ENCODE data around the gene ARHGAP30.
"Not testable (repeated sequence)": the region's sequence is repeated elsewhere in the genome, so short reads cannot be mapped to it uniquely, and the experiment has no call there.

The ARHGAP30 gene

GRCh38 chr1:161021970-161022353 lies 47.7 kb downstream of the ARHGAP30 start:
- Histone ChIP-seq H3K4me3 (ENCODE audit: insufficient read depth, low read depth, low read length) (no peak overlapping the region), H3K27ac (ENCODE audit: insufficient read depth, low read depth, low read length, poor library complexity, severe bottlenecking) (no peak overlapping the region), H3K4me1 (ENCODE audit: control insufficient read depth, insufficient read depth, low read length) (peaks cover 6% of the 10 kb centered on the region), H3K36me3 (ENCODE audit: control insufficient read depth, insufficient read depth, low read length) (no peaks in the 10 kb centered on the region), H3K9me3 (ENCODE audit: control insufficient read depth, low read length) (no peaks in the 10 kb centered on the region), H3K27me3 (ENCODE audit: control insufficient read depth, insufficient read depth, low read length, poor library complexity, severe bottlenecking) (no peaks in the 10 kb centered on the region)
- WGBS, 2 experiments, result 86 to 99% methylated on average over 1 to 2 of the region's 2 CpGs

GRCh38 chr1:161021165-161021969 lies 48.3 kb downstream of the ARHGAP30 start:
- Histone ChIP-seq H3K4me3 (ENCODE audit: insufficient read depth, low read depth, low read length) (peak overlapping the region; percentile 78), H3K27ac (ENCODE audit: insufficient read depth, low read depth, low read length, poor library complexity, severe bottlenecking) (no peak overlapping the region), H3K9me3 (ENCODE audit: control insufficient read depth, low read length) (no peaks in the 10 kb centered on the region), H3K27me3 (ENCODE audit: control insufficient read depth, insufficient read depth, low read length, poor library complexity, severe bottlenecking) (no peaks in the 10 kb centered on the region), H3K36me3 (ENCODE audit: control insufficient read depth, insufficient read depth, low read length) (no peaks in the 10 kb centered on the region), H3K4me1 (ENCODE audit: control insufficient read depth, insufficient read depth, low read length) (peaks cover 6% of the 10 kb centered on the region)
- WGBS, 2 experiments, result 15 to 16% methylated on average over 34 of the region's 34 CpGs

- no peaks in the 10 kb centered on the region for H3K9me3 ChIP-seq (ENCODE audit: control insufficient read depth, low read length)
- peaks cover 6% of the 10 kb centered on the region for H3K4me1 ChIP-seq (ENCODE audit: control insufficient read depth, insufficient read depth, low read length)
- WGBS, 2 experiments, result 0 to 1% methylated on average over 36 of the region's 36 CpGs
- no peaks in the 10 kb centered on the region for H3K27me3 ChIP-seq (ENCODE audit: control insufficient read depth, insufficient read depth, low read length, poor library complexity, severe bottlenecking)
- peak within 1 kb of the TSS; percentile 78 for H3K4me3 ChIP-seq (ENCODE audit: insufficient read depth, low read depth, low read length)
- H3K27ac ChIP-seq (ENCODE audit: insufficient read depth, low read depth, low read length, poor library complexity, severe bottlenecking), result peak within 1 kb of the TSS; percentile 77
- H3K36me3 ChIP-seq (ENCODE audit: control insufficient read depth, insufficient read depth, low read length), result no peaks in the 10 kb centered on the region
These were observed 49.1 kb downstream of the ARHGAP30 start, which contains the start of gene F11R for GRCh38 chr1:161020509-161021164. F11R (minus strand) TSS chr1:161021152; CDS start chr1:161021073, 79 bp downstream.

- Histone ChIP-seq H3K4me1 (ENCODE audit: control insufficient read depth, insufficient read depth, low read length) (peaks cover 6% of the 10 kb centered on the region), H3K36me3 (ENCODE audit: control insufficient read depth, insufficient read depth, low read length) (no peaks in the 10 kb centered on the region), H3K9me3 (ENCODE audit: control insufficient read depth, low read length) (no peaks in the 10 kb centered on the region), H3K27ac (ENCODE audit: insufficient read depth, low read depth, low read length, poor library complexity, severe bottlenecking) (no peak overlapping the region), H3K27me3 (ENCODE audit: control insufficient read depth, insufficient read depth, low read length, poor library complexity, severe bottlenecking) (no peaks in the 10 kb centered on the region), H3K4me3 (ENCODE audit: insufficient read depth, low read depth, low read length) (peak overlapping the region; percentile 78)
- WGBS, 2 experiments, result 5 to 8% methylated on average over 10 of the region's 10 CpGs
These were observed 49.8 kb downstream of the ARHGAP30 start for GRCh38 chr1:161019751-161020495.

GRCh38 chr1:161019111-161019660 lies 50.5 kb downstream of the ARHGAP30 start:
- WGBS, 2 experiments, result 91 to 93% methylated on average over 14 to 15 of the region's 15 CpGs
- not testable (repeated sequence) for H3K4me3 ChIP-seq (ENCODE audit: insufficient read depth, low read depth, low read length); H3K27ac ChIP-seq (ENCODE audit: insufficient read depth, low read depth, low read length, poor library complexity, severe bottlenecking); H3K9me3 ChIP-seq (ENCODE audit: control insufficient read depth, low read length); H3K4me1 ChIP-seq (ENCODE audit: control insufficient read depth, insufficient read depth, low read length); H3K36me3 ChIP-seq (ENCODE audit: control insufficient read depth, insufficient read depth, low read length); H3K27me3 ChIP-seq (ENCODE audit: control insufficient read depth, insufficient read depth, low read length, poor library complexity, severe bottlenecking)

GRCh38 chr1:161018631-161018930 lies 51.1 kb downstream of the ARHGAP30 start:
- H3K4me3 ChIP-seq (ENCODE audit: insufficient read depth, low read depth, low read length), result no peak overlapping the region
- WGBS, 2 experiments, result 92 to 93% methylated on average over 1 of the region's 1 CpG
- H3K9me3 ChIP-seq (ENCODE audit: control insufficient read depth, low read length), result no peaks in the 10 kb centered on the region
- no peaks in the 10 kb centered on the region for H3K27me3 ChIP-seq (ENCODE audit: control insufficient read depth, insufficient read depth, low read length, poor library complexity, severe bottlenecking)
- H3K36me3 ChIP-seq (ENCODE audit: control insufficient read depth, insufficient read depth, low read length), result no peaks in the 10 kb centered on the region
- H3K4me1 ChIP-seq (ENCODE audit: control insufficient read depth, insufficient read depth, low read length), result peaks cover 6% of the 10 kb centered on the region
- H3K27ac ChIP-seq (ENCODE audit: insufficient read depth, low read depth, low read length, poor library complexity, severe bottlenecking), result no peak overlapping the region

- Histone ChIP-seq H3K36me3 (ENCODE audit: control insufficient read depth, insufficient read depth, low read length) (no peaks in the 10 kb centered on the region), H3K9me3 (ENCODE audit: control insufficient read depth, low read length) (no peaks in the 10 kb centered on the region), H3K4me3 (ENCODE audit: insufficient read depth, low read depth, low read length) (no peak overlapping the region), H3K4me1 (ENCODE audit: control insufficient read depth, insufficient read depth, low read length) (peaks cover 6% of the 10 kb centered on the region), H3K27me3 (ENCODE audit: control insufficient read depth, insufficient read depth, low read length, poor library complexity, severe bottlenecking) (no peaks in the 10 kb centered on the region), H3K27ac (ENCODE audit: insufficient read depth, low read depth, low read length, poor library complexity, severe bottlenecking) (no peak overlapping the region)
- WGBS, 2 experiments, result 81 to 86% methylated on average over 5 of the region's 5 CpGs
These were observed 51.7 kb downstream of the ARHGAP30 start for GRCh38 chr1:161017756-161018630.

- H3K4me3 ChIP-seq (ENCODE audit: insufficient read depth, low read depth, low read length); H3K27ac ChIP-seq (ENCODE audit: insufficient read depth, low read depth, low read length, poor library complexity, severe bottlenecking); H3K27me3 ChIP-seq (ENCODE audit: control insufficient read depth, insufficient read depth, low read length, poor library complexity, severe bottlenecking); H3K36me3 ChIP-seq (ENCODE audit: control insufficient read depth, insufficient read depth, low read length); H3K4me1 ChIP-seq (ENCODE audit: control insufficient read depth, insufficient read depth, low read length); H3K9me3 ChIP-seq (ENCODE audit: control insufficient read depth, low read length): not testable (repeated sequence)
- WGBS, 2 experiments, result 68 to 70% methylated on average over 3 to 6 of the region's 7 CpGs
These were observed 52.5 kb downstream of the ARHGAP30 start for GRCh38 chr1:161017181-161017580.

GRCh38 chr1:161016683-161017082 lies 53.0 kb downstream of the ARHGAP30 start:
- 93 to 95% methylated on average over 1 of the region's 1 CpG for WGBS, 2 experiments
- H3K4me3 ChIP-seq (ENCODE audit: insufficient read depth, low read depth, low read length); H3K9me3 ChIP-seq (ENCODE audit: control insufficient read depth, low read length); H3K4me1 ChIP-seq (ENCODE audit: control insufficient read depth, insufficient read depth, low read length); H3K27ac ChIP-seq (ENCODE audit: insufficient read depth, low read depth, low read length, poor library complexity, severe bottlenecking); H3K36me3 ChIP-seq (ENCODE audit: control insufficient read depth, insufficient read depth, low read length); H3K27me3 ChIP-seq (ENCODE audit: control insufficient read depth, insufficient read depth, low read length, poor library complexity, severe bottlenecking): not testable (repeated sequence)

All from ectodermal cell (in vitro differentiated cells).